DMS153 treated with DMSO at 0.1 percent for 48 hours (cell line): ENCODE measurements around the gene GNG7.

Experiments used
- DNase-seq: peaks from one replicate; lab custom pipeline; 2025; ENCODE audit not compliant: unreplicated experiment; lab: John Stamatoyannopoulos, UW

GNG7 gene

DNA sequence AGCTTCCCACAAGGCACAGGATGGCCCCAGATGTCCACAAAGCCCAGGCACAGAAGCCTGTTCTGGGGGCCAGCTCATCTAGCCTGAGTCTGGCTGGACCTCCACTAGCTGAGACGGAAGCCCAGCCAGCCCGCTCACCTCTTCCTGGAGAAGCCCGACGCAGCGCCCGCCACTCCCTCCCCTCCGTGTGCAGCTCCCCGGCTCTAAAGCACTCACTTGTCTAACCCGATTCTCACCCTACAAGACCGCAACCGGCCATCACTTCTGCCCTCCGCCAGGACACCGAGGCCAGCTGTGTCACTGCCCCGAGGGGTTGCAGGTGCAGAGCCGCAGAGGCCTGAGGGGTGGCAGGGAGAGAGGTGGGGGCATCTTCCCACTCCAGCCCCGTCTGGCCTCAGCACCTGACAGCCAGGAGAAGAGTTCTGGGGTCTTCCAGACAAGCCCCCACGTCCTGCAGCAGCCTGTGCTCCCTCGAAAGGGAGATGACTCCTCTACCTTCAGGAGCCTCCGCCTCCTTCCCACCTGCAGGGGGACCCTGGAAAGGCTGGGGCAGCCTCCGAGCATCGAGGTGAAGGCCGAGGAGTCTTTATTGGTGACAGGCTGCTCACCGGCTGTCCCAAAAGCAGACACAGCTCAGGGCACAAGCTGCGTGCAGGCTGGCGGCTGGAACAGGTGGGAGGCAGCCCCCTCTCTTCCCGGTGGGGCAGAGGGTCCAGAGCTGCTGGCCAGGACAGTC, 24.6 kb upstream of the GNG7 start:
- DNase-seq: no peak

DNA sequence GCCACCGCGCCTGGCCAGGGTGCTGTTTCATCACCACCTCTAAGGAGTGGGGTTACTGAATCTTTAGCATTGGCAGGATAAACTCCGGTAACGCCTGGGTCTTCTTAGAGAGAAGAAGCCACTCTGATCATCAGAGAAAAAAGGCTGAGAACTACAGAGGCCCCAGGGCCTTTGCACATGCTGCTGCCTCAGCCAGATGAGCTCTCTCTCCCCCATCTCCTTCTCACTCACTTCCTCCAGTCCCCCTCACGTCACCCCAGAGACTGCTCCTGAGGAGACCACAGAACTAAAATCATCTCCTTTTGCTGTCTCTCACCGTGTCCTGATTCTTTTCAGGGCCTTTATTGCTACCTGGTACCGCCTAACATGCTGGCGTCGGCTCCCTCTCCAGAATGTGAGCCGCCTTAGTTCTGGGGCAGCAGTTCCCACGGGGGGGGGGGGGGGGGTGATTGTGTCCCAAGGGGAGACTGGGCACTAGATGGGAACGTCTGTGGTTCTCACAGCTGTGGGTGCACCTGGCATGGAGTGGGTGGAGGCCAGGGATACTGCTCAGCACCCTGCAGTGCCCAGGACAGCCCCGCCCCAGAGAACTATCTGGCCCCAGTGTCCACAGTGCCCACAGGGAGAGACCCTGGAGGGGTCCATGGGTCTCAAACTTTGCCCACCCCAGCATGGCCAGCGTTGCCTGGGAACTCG, 23.8 kb upstream of the GNG7 start:
- DNase-seq: no peak

DNA sequence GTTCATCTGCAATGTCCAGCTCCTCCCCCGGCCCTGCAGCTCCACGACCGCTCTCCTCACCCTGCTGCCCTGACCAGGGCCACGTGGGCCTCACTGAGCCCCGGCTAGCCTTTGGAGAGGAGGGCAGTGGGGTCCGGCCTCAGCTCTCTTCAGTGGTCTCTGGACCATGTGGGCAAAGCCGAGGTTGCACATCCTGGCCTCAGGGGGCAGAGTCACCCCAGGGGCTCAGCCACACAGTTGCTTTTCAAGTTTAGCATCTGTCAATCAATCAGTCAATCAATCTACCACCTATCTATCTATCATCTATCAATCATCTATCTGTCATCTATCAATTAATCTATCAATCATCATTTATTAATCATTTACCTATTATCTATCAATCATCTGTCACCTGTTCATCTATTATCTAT, 21.7 kb upstream of the GNG7 start:
- no peak for DNase-seq

DNA sequence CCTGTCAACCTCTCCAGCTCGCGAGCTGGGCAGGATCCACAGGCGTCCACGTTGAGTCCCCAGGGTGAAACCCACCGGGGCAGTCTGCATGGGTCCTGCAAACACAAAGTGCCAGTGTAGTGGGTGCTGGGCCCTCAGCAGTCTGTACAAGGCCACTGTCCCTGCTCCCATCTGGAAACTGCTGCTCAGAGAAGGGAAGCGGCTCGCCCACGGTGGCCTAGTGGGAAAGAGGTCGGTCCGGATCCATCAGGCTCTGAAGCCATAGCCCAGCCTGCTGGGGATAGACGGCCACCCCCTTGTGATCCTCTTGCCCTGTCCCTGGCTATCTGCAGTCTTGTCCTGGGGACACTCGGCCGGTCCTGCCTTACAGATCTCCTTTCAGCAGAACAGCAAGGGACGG, 21.3 kb upstream of the GNG7 start:
- no peak for DNase-seq

DNA sequence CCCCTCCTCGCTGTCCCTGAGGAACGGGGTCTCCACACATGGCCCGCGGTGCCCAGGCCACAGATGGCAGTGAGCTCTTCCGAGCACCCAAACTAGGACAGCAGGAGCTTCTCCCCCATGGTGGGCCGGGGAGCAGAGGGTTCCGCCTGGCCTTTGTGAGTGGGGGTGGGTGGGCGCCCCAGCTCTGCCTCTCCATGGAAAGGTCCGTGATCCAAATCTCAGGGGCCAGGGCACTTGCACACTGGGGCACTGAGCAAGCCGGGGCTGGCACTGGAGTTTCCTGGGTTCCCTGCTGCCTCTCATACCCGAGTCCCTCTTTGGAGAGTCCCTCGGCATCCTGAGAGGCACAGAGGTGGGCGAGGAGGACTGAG, 20.8 kb upstream of the GNG7 start:
- DNase-seq: no peak

DNA sequence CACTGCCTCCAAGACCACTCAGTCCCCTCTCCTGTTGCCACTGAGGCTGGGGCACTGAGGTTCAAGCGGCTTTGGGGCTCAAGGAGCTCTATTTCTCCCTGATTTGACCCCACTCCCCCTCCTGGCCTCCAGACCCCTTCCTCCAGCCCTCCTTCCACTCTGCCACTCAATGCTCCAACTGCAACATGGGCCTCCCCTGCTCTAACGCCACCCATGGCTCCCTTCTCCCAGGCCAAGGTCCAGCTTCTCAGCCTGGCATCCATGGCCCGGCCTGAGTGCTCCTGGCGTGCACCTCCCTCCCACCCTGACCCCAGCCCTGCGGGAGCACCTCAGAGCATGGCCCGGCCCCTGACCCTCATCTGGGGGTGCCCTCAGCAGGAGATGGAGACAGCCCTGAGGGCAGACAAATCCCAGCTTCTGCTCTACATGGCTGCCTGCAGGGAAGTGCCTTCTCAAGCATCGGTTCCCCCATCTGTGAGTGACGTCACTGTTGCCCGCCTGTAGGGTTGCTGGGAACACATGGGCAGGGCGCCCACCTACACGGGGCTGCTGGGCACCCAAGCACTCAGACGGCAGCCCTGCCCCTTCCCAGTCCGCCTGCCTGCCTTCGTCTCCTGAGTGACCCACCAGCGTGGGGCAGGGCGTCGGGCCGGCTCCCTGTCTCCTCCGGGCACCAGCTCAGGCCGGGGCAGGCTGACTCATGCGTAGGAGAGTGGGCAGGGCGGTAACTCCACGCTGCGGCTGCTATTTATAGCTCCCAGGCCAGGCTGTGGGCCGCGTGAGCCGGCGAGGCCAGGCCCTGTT, 20.2 kb upstream of the GNG7 start:
- no peak for DNase-seq

DNA sequence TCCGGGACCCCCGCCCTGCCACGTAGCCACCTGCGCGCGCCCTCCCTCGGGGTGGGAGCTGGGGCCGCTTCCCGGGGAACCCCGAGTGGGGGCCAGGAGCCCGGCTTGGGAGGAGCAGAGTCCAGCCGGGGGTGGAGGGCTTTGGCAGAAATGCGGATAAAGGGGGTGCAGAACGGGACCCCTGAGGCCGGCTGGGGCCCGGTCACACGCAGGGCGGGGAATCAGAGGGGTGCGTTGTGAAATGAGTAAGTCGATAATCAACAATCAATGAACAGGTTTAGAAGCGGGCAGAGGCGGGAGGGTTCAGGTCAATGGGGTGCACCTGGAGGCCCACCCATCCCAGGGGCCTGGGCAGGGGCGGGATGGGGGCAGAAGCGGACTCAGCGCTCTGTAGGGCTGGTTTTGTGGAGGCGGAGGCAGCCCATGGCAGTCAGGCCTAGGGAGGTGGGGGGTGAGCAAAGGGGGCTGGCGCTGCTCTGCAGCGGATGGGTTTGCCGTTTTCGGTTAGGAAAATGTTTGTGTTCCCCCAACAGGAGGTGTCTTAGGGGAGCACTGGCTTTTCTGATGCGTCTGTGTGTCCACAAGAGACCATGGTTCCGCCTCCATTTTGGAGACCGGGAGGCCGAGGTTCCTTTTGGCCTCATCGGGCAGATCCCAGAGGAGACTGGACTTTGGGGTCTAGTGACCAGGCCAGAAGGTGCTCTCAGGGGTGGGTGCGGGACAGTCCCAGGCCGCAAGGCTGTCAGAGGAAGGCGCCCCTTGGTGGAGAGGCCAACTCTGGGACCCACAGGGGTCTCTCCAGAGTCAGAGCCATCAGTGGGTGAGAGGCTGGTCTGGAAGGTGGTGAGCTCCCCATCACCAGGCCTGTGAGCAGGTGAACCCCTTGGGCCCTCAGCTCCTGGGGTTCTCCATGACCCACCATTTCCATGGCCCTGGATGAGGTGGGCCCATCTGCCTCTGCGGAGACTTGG, 19.4 kb upstream of the GNG7 start:
- DNase-seq: no peak

DNA sequence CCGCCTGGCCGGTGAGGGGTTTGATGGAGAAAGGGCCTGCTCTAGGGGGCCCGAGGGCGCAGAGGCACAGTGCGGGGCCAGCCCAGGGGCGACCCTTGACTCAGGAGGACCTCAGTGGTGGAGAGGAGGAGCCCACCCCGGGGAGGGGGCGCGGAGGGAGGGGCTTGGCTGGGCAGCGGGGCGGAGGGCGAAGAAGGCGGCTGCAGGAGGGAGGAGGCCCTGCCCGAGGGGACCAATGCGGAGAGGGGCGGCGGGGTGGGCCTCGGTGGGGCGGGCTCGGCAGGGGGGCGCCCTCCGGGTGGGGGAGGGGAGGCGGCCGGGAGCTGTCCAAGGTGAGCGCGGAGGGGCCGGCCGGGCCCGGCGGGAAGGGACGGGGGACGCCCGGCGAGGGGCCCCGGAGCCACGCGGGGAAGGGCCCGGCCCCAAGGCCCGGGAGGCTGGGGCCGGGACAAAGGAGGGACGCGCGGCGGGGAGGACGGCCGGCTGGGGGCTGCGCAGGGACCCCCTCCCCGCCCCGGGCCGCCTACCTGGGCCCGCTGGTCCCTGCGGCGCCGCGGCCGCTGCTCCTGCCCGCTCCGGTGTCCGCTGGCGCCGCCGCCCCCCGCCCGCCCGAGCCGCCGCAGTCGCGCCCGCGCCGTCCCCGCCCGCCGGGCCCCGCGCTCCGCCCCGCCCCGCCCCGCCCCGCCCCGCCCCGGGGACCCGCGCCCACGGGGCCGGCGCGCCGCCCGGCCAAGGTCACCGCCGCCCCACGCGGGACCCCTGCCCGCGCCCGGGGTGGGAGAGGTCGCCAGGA, 18.5 kb upstream of the GNG7 start, which contains the start of gene DIRAS1:
Gene DIRAS1, minus strand, starts transcription at position 596 of the 793 bp plus-strand sequence. CDS start 3,566 bp downstream, outside the sequence.
- DNase-seq: no peak

DNA sequence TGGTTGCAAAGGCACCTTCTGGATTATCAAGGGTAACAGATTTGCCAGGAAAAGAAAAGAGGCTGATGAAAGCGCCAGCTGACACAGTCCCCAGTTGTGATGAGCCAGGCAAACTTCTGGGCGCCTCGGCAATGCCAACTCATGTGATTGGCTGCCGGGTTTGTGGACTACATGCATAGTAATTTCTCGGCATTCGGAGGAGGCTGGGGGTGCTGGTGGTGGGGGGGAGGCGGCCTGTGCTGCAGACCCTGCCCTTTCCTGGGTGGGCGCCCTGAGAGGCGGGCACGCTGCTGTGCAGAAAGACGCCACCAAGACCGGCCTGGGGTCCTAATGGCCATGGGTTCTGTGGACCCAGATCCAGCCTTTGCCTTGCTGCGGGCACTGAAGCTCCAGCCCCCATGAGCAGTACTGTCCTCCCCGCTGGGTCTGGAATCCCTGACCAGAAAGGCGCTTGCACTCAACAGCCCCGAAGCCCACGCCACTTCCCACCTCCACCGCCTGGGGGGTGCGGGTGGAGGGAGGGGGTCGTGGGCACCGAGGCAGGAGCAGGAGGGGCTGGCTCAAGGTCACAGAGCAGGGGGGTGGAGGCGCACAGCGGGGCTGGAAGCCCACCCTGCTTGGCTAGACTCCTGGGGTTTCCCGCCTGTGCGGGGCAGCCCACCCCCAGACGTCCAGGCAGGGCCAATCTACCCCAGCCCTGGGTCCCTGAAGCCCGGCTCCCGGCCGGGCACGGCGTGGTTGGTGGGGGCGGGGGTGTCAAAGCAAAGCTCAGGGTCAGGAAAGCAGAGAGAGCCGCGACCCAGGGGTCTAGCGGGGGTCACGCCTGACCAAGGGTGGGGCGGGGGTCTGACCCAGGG, 17.7 kb upstream of the GNG7 start:
- DNase-seq: no peak

DNA sequence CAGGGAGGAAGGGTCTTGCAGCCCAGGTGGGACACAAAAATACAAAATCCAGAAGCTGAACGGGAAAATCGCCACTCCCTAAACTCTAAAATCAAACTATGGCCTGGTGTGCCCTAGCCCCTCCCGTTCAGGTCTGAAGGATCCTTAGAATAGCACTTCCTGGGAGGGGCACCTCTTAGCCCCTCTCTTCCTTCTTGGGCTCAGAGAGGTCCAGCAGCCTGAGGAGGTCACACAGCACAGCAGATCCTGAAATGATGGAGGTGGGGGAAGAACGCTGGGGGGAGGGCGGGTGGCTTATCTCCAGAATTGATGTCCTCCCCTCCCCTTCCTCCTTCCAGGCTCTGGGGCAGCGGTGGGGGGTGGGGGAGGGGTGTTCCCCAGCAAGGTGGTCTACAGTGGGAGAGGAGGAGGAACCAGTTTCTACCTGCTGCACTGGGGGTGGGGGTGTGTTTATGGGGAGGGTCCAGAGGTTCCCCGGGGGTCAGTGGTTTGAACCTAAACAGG, 16.8 kb upstream of the GNG7 start:
- DNase-seq: no peak

DNA sequence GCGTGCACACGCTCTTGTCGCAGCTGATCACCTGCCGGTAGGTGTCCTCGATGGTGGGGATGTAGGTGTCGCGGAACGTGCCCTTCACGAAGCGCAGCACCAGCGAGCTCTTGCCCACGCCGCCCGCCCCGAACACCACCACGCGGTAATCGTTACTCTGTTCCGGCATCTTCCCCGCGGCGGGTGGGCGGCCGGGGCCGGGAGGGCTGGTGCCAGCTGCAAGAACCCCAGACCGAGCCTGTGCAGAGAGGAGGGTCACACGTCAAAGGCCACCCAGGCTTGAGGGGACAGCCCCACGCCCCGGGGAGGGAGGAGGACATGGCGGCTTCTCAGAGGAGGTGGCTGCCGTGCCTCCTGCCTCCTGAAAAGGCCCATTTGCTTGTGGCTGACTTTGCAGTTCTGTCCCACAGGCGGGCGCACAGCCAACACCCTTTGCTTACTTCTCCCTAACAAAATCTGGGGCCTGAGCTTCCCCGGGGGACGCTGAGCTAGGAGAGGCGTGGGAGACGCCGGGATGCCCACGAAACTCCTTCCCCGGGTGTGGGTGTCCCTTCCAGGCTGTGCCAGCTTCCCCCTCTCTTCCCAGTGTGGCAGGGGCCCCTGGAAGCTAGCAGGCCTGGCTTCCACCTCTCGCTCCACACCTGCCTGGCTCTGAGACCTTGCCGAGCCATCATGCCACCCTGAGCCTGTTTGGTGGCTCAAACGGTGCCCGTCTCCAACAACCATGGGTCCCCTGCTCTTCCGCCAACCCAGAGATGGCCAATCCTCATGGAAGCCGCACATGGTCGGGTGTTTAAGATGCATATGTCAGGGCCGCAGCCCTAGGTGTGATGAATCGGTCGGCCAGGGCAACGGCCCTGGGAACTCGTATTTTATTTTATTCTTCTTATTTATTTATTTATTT, 15.4 kb upstream of the GNG7 start:
- DNase-seq: no peak

DNA sequence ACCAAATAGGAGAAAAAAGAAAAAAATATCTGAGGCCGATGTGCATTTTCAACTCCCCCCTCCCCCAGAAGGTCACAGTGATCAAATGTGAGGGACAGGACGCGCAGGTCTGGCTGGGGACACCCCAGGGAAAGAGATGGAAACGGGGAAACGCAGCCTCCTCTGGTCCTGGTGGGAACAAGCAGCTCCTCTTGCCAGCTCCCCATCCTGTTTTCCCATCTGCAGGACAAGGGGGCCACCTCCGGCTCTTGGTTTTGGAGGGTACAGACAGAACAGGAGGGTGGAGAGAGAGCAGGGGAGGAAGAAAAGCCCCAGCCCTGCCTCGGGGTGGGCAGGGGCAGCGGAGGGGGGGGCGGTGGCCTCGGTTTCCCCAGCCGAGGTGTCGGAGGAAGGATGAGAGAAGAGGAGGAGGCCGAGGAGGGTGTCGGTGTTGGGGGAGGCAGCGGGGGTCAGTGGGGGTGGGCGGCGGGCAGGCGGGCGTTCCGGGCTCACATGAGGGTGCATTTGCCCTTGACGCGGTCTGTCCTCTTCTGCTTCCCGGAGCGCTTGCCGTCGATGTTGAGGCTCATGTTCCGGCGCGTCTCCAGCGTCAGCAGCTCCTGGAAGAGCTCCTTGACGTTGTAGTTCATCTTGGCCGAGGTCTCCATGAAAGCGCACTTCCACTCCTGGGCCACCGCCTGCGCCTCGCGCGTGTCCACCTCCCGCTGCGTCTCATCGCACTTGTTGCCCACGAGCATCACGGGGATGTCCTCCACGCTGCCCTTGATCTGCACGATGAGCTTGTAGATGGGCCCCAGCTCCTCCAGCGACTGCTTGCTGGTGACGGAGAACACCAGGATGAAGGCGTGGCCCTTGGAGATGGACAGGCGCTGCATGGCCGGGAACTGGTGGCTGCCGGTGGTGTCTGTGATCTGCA, 14.5 kb upstream of the GNG7 start:
- DNase-seq: no peak

DNA sequence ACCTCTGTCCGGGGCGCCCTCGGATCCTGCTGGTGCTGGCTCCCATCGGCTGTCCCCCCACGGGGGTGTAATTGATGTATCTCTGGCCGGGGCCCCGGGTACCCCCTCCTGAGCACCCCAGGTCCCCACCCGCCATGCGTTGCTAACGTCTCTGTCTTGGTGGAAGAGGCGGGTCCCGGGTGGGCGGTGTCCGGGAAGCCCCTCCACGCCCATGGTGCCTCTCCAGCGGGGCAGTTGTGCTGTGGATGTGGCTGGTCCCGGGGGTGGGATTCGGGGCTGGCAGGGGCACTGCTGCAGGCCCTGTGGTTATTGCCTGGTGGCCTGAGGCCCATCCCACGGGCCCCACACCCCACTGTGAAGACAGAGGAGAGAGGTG, 13.8 kb upstream of the GNG7 start:
- no peak for DNase-seq

DNA sequence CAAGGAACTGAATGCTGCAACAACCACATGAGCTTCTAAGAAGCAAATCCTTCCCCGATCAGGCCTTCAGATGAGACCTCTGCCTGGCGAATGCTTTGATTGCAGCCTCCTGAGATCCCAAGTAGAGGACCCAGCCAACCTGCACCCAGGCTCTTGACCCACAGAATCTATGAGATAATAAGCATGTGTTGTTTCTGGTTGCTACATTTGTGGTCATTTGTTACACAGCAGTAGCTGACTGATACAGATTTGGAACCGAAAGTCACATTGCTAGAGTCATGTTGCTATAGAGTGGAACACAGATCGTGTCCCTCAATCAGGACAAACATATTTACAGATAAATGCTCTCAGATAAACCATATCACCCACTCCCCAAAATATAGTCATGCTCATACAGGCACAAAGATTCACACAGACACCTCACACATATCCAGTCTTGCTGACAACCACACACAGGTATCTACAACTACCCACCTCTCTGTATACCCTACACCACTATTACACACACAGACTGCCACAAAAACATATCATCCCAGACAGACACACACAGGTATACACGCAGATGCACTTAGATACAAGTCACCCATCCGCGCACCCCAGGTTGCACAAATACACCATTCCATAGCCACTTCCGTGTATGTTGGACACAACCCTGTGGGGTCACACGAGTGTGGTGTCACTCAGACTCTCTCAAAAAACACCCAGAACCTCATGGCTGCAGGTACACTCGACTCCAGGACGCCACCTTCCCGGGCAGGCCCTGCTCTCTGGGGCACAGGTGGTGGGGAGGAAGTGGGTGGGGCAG, 13.2 kb upstream of the GNG7 start:
- DNase-seq: no peak

DNA sequence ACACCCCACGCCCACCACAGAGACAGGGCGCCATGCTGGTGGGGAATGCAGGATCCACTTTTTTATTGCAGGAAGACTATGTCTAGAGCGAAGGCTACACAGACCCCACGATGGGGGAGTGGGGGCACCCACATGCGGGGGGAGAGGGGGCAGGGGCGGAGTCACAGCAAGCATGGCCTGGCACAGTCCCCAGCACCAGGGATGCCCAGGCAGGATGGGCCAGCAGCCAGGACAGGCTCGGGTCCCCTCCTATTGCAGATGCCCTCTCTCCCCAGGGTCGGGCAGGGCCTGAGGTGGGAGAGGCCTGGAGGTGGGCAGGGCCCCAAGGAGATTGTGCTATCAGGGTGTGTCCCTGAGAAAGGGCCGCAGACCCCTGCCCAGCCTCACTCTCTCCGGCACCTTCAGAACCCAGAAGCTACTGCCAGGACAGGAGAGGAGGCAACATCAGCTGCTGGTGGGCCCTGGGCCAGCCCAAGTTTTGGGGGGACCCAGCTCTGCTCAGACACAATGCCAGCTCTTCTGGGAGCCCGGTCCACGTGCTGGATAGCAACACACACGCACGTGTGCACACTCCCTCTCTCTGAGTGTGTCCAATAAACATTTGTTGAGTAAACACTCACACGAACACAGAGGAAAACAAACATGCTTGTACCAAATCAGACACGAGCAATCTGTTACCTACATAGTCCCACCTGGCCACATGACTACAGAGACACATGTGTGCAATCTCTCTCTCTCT, 12.2 kb upstream of the GNG7 start:
- no peak for DNase-seq
